ENCODE results near the gene SLC8A1. TPM values are rescaled to one million over a fixed set of nuclear protein-coding genes. Genes with fewer than 3 reads are reported as not detected.

SLC8A1 gene
- total and polyA plus RNA-seq, 2 donors from 2014 or later = 12.9 to 33.9 TPM

- FAIRE-seq (no peak), DNase-seq (no peak)
- no peak overlapping the region for H3K9ac ChIP-seq (ENCODE audit: low read length in 3 of 3)
- no peak overlapping the region for H3K27ac ChIP-seq (ENCODE audit: low read depth in 2 of 2, low read length in 2 of 2)
- no peaks in the 10 kb centered on the region for H3K9me3 ChIP-seq (ENCODE audit: control insufficient read depth in 2 of 3, insufficient read depth in 1 of 3, low read length in 3 of 3)
- TF ChIP-seq CTCF (IDR thresholded peaks at IDR 0.05; ENCODE audit: borderline replicate concordance, extremely low read depth, insufficient read depth) = no peak
- no peaks in the 10 kb centered on the region for H3K36me3 ChIP-seq (ENCODE audit: control insufficient read depth in 2 of 3, insufficient read depth in 3 of 3, low read length in 3 of 3)
- intact Hi-C loops (cut with DNase I) = no loop called here
- no peak overlapping the region for H3K4me3 ChIP-seq (ENCODE audit: low read length in 3 of 3)
- H3K4me1 ChIP-seq (ENCODE audit: control insufficient read depth in 2 of 3, insufficient read depth in 2 of 3, low read depth in 1 of 3, low read length in 3 of 3) = no peaks in the 10 kb centered on the region
- H3K27me3 ChIP-seq (ENCODE audit: control insufficient read depth, insufficient read depth, low read length) = no peaks in the 10 kb centered on the region
These were observed 202.3 kb downstream of the SLC8A1 start for GRCh38 chr2:40249577-40249976.

- H3K36me3 ChIP-seq (ENCODE audit: control insufficient read depth in 2 of 3, insufficient read depth in 3 of 3, low read length in 3 of 3) = no peaks in the 10 kb centered on the region
- no peak overlapping the region for H3K4me3 ChIP-seq (ENCODE audit: low read length in 3 of 3)
- H3K27me3 ChIP-seq (ENCODE audit: control insufficient read depth, insufficient read depth, low read length) = no peaks in the 10 kb centered on the region
- no peak overlapping the region for H3K27ac ChIP-seq (ENCODE audit: low read depth in 2 of 2, low read length in 2 of 2)
- no peak overlapping the region for H3K9ac ChIP-seq (ENCODE audit: low read length in 3 of 3)
- FAIRE-seq = no peak
- no peak for TF ChIP-seq CTCF (IDR thresholded peaks at IDR 0.05; ENCODE audit: borderline replicate concordance, extremely low read depth, insufficient read depth)
- DNase-seq = no peak
- intact Hi-C loops (cut with DNase I) = no loop called here
- H3K4me1 ChIP-seq (ENCODE audit: control insufficient read depth in 2 of 3, insufficient read depth in 2 of 3, low read depth in 1 of 3, low read length in 3 of 3) = peaks cover 0 to 3% (median 0%) of the 10 kb centered on the region in 3 donors
- no peaks in the 10 kb centered on the region for H3K9me3 ChIP-seq (ENCODE audit: control insufficient read depth in 2 of 3, insufficient read depth in 1 of 3, low read length in 3 of 3)
These were observed 203.6 kb downstream of the SLC8A1 start for GRCh38 chr2:40248294-40248693.

- Histone ChIP-seq H3K9me3 (ENCODE audit: control insufficient read depth in 2 of 3, insufficient read depth in 1 of 3, low read length in 3 of 3) (no peaks in the 10 kb centered on the region), H3K27ac (ENCODE audit: low read depth in 2 of 2, low read length in 2 of 2) (no peak overlapping the region), H3K27me3 (ENCODE audit: control insufficient read depth, insufficient read depth, low read length) (no peaks in the 10 kb centered on the region), H3K4me3 (ENCODE audit: low read length in 3 of 3) (no peak overlapping the region), H3K9ac (ENCODE audit: low read length in 3 of 3) (peak overlapping the region in 1 of 3 donors; percentile 41), H3K4me1 (ENCODE audit: control insufficient read depth in 2 of 3, insufficient read depth in 2 of 3, low read depth in 1 of 3, low read length in 3 of 3) (peaks cover 0 to 3% (median 0%) of the 10 kb centered on the region in 3 donors), H3K36me3 (ENCODE audit: control insufficient read depth in 2 of 3, insufficient read depth in 3 of 3, low read length in 3 of 3) (no peaks in the 10 kb centered on the region)
- intact Hi-C loops (cut with DNase I) = no loop called here
- DNase-seq (peak; percentile 34 to 74 (median 51)), FAIRE-seq (no peak)
- peak; percentile 52 for TF ChIP-seq CTCF (IDR thresholded peaks at IDR 0.05; ENCODE audit: borderline replicate concordance, extremely low read depth, insufficient read depth)
These were observed 207.2 kb downstream of the SLC8A1 start for GRCh38 chr2:40244675-40245074.

- H3K36me3 ChIP-seq (ENCODE audit: control insufficient read depth in 2 of 3, insufficient read depth in 3 of 3, low read length in 3 of 3) = no peaks in the 10 kb centered on the region
- peaks cover 0 to 3% (median 0%) of the 10 kb centered on the region in 3 donors for H3K4me1 ChIP-seq (ENCODE audit: control insufficient read depth in 2 of 3, insufficient read depth in 2 of 3, low read depth in 1 of 3, low read length in 3 of 3)
- intact Hi-C loops (cut with DNase I) = no loop called here
- no peaks in the 10 kb centered on the region for H3K27me3 ChIP-seq (ENCODE audit: control insufficient read depth, insufficient read depth, low read length)
- TF ChIP-seq CTCF (IDR thresholded peaks at IDR 0.05; ENCODE audit: borderline replicate concordance, extremely low read depth, insufficient read depth) = no peak
- DNase-seq (no peak), FAIRE-seq (no peak)
- no peaks in the 10 kb centered on the region for H3K9me3 ChIP-seq (ENCODE audit: control insufficient read depth in 2 of 3, insufficient read depth in 1 of 3, low read length in 3 of 3)
- no peak overlapping the region for H3K27ac ChIP-seq (ENCODE audit: low read depth in 2 of 2, low read length in 2 of 2)
- no peak overlapping the region for H3K9ac ChIP-seq (ENCODE audit: low read length in 3 of 3)
- H3K4me3 ChIP-seq (ENCODE audit: low read length in 3 of 3) = no peak overlapping the region
These were observed 207.6 kb downstream of the SLC8A1 start for GRCh38 chr2:40244251-40244650.

Measured in kidney (tissue), 14 donors.